Measurements from ENCODE around the gene LYPD6B.

DNA sequence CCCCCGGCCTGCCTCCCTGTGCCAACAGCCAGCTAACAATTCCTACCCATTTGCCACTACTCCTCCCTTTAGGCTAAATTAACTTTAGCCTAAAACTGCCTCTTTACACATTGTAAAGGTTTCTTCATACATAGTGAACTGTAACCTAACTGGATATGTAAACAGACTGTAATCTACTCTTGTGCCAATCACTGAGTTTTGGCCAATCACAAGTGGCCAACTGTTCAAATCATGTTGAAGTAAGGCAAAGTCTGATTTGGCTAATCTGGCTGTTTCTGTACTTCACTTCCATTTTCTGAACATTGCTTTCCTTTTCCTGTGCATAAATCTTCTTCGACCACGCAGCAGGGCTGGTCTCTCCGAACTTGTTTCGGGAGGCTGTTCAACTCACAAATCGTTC lies 188.3 kb downstream of the LYPD6B start:
- TF ChIP-seq POLR2AphosphoS5 (IDR thresholded peaks at IDR 0.05; ENCODE audit: low read depth) (no peak), GABPA (IDR thresholded peaks at IDR 0.05; ENCODE audit: low read depth) (no peak)
- TF ChIP-seq, protein P1, sequence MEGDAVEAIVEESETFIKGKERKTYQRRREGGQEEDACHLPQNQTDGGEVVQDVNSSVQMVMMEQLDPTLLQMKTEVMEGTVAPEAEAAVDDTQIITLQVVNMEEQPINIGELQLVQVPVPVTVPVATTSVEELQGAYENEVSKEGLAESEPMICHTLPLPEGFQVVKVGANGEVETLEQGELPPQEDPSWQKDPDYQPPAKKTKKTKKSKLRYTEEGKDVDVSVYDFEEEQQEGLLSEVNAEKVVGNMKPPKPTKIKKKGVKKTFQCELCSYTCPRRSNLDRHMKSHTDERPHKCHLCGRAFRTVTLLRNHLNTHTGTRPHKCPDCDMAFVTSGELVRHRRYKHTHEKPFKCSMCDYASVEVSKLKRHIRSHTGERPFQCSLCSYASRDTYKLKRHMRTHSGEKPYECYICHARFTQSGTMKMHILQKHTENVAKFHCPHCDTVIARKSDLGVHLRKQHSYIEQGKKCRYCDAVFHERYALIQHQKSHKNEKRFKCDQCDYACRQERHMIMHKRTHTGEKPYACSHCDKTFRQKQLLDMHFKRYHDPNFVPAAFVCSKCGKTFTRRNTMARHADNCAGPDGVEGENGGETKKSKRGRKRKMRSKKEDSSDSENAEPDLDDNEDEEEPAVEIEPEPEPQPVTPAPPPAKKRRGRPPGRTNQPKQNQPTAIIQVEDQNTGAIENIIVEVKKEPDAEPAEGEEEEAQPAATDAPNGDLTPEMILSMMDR (IDR thresholded peaks at IDR 0.05; ENCODE audit: insufficient read depth, low read length): no peak
- TF ChIP-seq, protein P2, sequence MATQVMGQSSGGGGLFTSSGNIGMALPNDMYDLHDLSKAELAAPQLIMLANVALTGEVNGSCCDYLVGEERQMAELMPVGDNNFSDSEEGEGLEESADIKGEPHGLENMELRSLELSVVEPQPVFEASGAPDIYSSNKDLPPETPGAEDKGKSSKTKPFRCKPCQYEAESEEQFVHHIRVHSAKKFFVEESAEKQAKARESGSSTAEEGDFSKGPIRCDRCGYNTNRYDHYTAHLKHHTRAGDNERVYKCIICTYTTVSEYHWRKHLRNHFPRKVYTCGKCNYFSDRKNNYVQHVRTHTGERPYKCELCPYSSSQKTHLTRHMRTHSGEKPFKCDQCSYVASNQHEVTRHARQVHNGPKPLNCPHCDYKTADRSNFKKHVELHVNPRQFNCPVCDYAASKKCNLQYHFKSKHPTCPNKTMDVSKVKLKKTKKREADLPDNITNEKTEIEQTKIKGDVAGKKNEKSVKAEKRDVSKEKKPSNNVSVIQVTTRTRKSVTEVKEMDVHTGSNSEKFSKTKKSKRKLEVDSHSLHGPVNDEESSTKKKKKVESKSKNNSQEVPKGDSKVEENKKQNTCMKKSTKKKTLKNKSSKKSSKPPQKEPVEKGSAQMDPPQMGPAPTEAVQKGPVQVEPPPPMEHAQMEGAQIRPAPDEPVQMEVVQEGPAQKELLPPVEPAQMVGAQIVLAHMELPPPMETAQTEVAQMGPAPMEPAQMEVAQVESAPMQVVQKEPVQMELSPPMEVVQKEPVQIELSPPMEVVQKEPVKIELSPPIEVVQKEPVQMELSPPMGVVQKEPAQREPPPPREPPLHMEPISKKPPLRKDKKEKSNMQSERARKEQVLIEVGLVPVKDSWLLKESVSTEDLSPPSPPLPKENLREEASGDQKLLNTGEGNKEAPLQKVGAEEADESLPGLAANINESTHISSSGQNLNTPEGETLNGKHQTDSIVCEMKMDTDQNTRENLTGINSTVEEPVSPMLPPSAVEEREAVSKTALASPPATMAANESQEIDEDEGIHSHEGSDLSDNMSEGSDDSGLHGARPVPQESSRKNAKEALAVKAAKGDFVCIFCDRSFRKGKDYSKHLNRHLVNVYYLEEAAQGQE (IDR thresholded peaks at IDR 0.05; ENCODE audit: insufficient replicate concordance, low read depth): no peak

All from HL-60 (cell line).